Upper lobe of right lung (tissue), 1 donor: Measurements from ENCODE around the gene SLCO3A1. TPM values are rescaled to one million over a fixed set of nuclear protein-coding genes. Genes with fewer than 3 reads are reported as not detected.

Experiments
- ATAC-seq: fragments of 200-7000 bp; cut with Tn5 transposase; one replicate; pipeline ENCODE4 v1.9.1; 2020; ENCODE audit warnings: mild to moderate bottlenecking, moderate library complexity
- DNase-seq: peaks from one replicate; pipeline ENCODE4 v3.0.0-alpha.2; 2020
- H3K27ac ChIP-seq: fragments of 200-600 bp; one replicate; pipeline ENCODE4 v1.8.0; 2022
- H3K27me3 ChIP-seq: fragments of 200-600 bp; one replicate; pipeline ENCODE4 v1.8.0; 2022; ENCODE audit warnings: mild to moderate bottlenecking
- H3K36me3 ChIP-seq: fragments of 200-600 bp; one replicate; pipeline ENCODE4 v1.8.0; 2022
- H3K4me1 ChIP-seq: fragments of 200-600 bp; one replicate; pipeline ENCODE4 v1.8.0; 2022
- H3K4me3 ChIP-seq: fragments of 200-600 bp; one replicate; pipeline ENCODE4 v1.8.0; 2022; ENCODE audit warnings: mild to moderate bottlenecking
- H3K9me3 ChIP-seq: fragments of 200-600 bp; one replicate; pipeline ENCODE4 v1.8.0; 2022
- intact Hi-C: fragments of 100-400 bp; cut with DNase I; formaldehyde crosslinking; loops from one replicate; pipeline ENCODE4 v1.11.0; 2022
- total RNA-seq: library from RNA; stranded (reverse); fragmentation: NEBNext Ultra II Directional; extraction: Animal tissue kit (Norgen Biotek cat#: 25700); gene quantifications from one replicate; pipeline ENCODE4 v1.2.1, GENCODE V29; 2021
- TF ChIP-seq, protein P1 (sequence below): fragments of 200-600 bp; IDR thresholded peaks from one replicate; pipeline ENCODE4 v1.8.0; 2022; ENCODE audit warnings: antibody characterized with exemption
- donor health status: DM: no; HTN: yes; CAD: no; lungs with severe emphysema.

The SLCO3A1 gene
- total RNA-seq, 1 donor from 2014 or later, result 50.6 TPM

GRCh38 chr15:92123962-92124656 is 270.6 kb downstream of the SLCO3A1 start:
- no peaks in the 10 kb centered on the region for H3K27me3 ChIP-seq
- TF ChIP-seq, protein P1, sequence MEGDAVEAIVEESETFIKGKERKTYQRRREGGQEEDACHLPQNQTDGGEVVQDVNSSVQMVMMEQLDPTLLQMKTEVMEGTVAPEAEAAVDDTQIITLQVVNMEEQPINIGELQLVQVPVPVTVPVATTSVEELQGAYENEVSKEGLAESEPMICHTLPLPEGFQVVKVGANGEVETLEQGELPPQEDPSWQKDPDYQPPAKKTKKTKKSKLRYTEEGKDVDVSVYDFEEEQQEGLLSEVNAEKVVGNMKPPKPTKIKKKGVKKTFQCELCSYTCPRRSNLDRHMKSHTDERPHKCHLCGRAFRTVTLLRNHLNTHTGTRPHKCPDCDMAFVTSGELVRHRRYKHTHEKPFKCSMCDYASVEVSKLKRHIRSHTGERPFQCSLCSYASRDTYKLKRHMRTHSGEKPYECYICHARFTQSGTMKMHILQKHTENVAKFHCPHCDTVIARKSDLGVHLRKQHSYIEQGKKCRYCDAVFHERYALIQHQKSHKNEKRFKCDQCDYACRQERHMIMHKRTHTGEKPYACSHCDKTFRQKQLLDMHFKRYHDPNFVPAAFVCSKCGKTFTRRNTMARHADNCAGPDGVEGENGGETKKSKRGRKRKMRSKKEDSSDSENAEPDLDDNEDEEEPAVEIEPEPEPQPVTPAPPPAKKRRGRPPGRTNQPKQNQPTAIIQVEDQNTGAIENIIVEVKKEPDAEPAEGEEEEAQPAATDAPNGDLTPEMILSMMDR, result no peak
- ATAC-seq, result no peak
- DNase-seq, result no peak
- no peak overlapping the region for H3K4me3 ChIP-seq
- H3K9me3 ChIP-seq, result no peaks in the 10 kb centered on the region
- intact Hi-C loops, result no loop called here
- no peak overlapping the region for H3K27ac ChIP-seq
- peaks cover 67% of the 10 kb centered on the region for H3K36me3 ChIP-seq
- H3K4me1 ChIP-seq, result no peaks in the 10 kb centered on the region

GRCh38 chr15:92124657-92125010 is 271.1 kb downstream of the SLCO3A1 start:
- Histone ChIP-seq H3K4me1 (no peaks in the 10 kb centered on the region), H3K4me3 (no peak overlapping the region), H3K9me3 (no peaks in the 10 kb centered on the region), H3K27ac (no peak overlapping the region), H3K27me3 (no peaks in the 10 kb centered on the region), H3K36me3 (peaks cover 72% of the 10 kb centered on the region)
- TF ChIP-seq, protein P1, result no peak
- ATAC-seq (no peak), DNase-seq (no peak)
- intact Hi-C loops, result no loop called here

DNA sequence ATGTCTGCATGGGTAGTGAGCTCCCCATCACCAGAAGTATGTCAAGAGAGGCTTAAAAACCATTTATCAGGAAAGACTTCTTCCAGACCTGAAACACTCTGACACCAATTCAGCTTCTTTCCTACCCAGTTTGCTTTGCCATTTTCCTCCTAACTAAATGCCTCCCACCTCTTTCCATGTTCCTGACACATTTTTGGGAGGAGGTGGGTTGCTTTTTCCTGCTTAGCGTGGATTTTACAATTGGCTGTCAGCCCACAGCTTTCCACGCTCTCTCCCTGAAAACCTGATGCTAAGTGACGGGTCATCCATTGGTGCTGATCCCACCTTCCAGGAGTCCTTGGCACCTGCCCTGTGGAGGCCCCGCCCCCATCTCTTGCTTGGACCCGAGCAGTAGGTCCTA is 275.3 kb downstream of the SLCO3A1 start:
- H3K27ac ChIP-seq, result no peak overlapping the region
- no peaks in the 10 kb centered on the region for H3K9me3 ChIP-seq
- H3K36me3 ChIP-seq, result peaks cover 55% of the 10 kb centered on the region
- ATAC-seq (no peak), DNase-seq (no peak)
- intact Hi-C loops, result no loop called here
- no peaks in the 10 kb centered on the region for H3K4me1 ChIP-seq
- H3K4me3 ChIP-seq, result no peak overlapping the region
- H3K27me3 ChIP-seq, result no peaks in the 10 kb centered on the region
- TF ChIP-seq, protein P1, result no peak

- TF ChIP-seq, protein P1, result no peak
- ATAC-seq (no peak), DNase-seq (no peak)
- Histone ChIP-seq H3K36me3 (peaks cover 51% of the 10 kb centered on the region), H3K9me3 (no peaks in the 10 kb centered on the region), H3K27ac (no peak overlapping the region), H3K27me3 (no peaks in the 10 kb centered on the region), H3K4me1 (no peaks in the 10 kb centered on the region), H3K4me3 (no peak overlapping the region)
- intact Hi-C loops, result no loop called here
Observed at GRCh38 chr15:92130244-92130643, 276.7 kb downstream of the SLCO3A1 start.

DNA sequence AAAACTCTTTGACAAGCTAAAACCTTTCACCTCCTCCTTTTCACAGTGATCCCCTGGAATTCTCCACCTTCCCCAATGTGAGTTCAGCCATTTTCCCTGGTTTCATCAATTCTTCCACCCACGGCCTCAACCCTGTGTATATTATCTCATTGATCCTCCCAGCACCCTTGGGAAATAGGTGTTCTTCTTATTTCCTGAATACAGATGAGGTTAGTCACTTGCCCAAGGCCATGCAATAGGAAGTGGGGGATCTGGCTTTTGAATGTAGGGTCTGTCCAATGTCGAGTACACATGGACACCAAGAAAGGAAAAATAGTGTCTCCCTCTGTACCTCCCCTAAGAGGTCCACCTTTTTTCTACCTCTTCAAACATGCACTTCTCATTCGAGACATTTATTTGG is 277.4 kb downstream of the SLCO3A1 start:
- peaks cover 50% of the 10 kb centered on the region for H3K36me3 ChIP-seq
- TF ChIP-seq, protein P1, result no peak

More for the DNA sequence above, 277.4 kb downstream of the SLCO3A1 start:
- Histone ChIP-seq H3K27me3 (no peaks in the 10 kb centered on the region), H3K9me3 (no peaks in the 10 kb centered on the region), H3K27ac (no peak overlapping the region), H3K4me3 (no peak overlapping the region), H3K4me1 (no peaks in the 10 kb centered on the region)
- no peak for ATAC-seq
- intact Hi-C loops, result no loop called here
- DNase-seq, result no peak
